Neural cell (in vitro differentiated cells): ENCODE data around the gene GTPBP10. TPM values are rescaled to one million over a fixed set of nuclear protein-coding genes. Genes with fewer than 3 reads are reported as not detected.
A peak's percentile ranks its signal among the peaks of the same experiment; 100 is the strongest.

ENCODE experiments used
- H2AFZ ChIP-seq: fragments of 200-600, 300-800 bp; sonication (generic), shearing (Covaris generic); 2 replicates; pipeline ENCODE4 v1.6.0; 2014; ENCODE audit warnings: low read depth, mild to moderate bottlenecking, antibody characterized with exemption, low read length, moderate library complexity
- H3F3A ChIP-seq: fragments of 200-600 bp; shearing (Covaris generic); 2 replicates; pipeline ENCODE4 v1.6.1; 2016; ENCODE audit warnings: mild to moderate bottlenecking, moderate library complexity, mixed read lengths, antibody characterized with exemption, low read length; ENCODE audit not compliant: insufficient read depth, poor library complexity, severe bottlenecking
- H3K27ac ChIP-seq: fragments of 200-600, 300-800 bp; sonication (generic), shearing (Covaris generic); 2 replicates; pipeline ENCODE4 v1.5.1; 2014; ENCODE audit warnings: mild to moderate bottlenecking, low read length, moderate library complexity
- H3K27me3 ChIP-seq: fragments of 300-800, 200-600 bp; sonication (generic), shearing (Covaris generic); 2 replicates; pipeline ENCODE4 v1.6.0; 2014; ENCODE audit warnings: mild to moderate bottlenecking, low read depth, low read length, moderate library complexity; ENCODE audit not compliant: insufficient read depth
- H3K36me3 ChIP-seq: fragments of 300-800, 200-600 bp; sonication (generic), shearing (Covaris generic); 2 replicates; pipeline ENCODE4 v1.5.1; 2014; ENCODE audit warnings: mild to moderate bottlenecking, antibody characterized with exemption, low read length, moderate library complexity; ENCODE audit not compliant: insufficient read depth
- H3K4me2 ChIP-seq: fragments of 300-800, 200-600 bp; sonication (generic), shearing (Covaris generic); 2 replicates; pipeline ENCODE4 v1.6.0; 2014; ENCODE audit warnings: mild to moderate bottlenecking, low read length
- H3K4me3 ChIP-seq: fragments of 300-800, 200-600 bp; sonication (generic), shearing (Covaris generic); 2 replicates; pipeline ENCODE4 v1.5.1; 2014; ENCODE audit warnings: mild to moderate bottlenecking, low read length, moderate library complexity
- H3K79me2 ChIP-seq: fragments of 200-600 bp; shearing (Covaris generic); replicated peaks from 2 replicates; pipeline ENCODE4 v1.6.0; 2014; ENCODE audit warnings: mild to moderate bottlenecking, low read length, moderate library complexity; ENCODE audit not compliant: insufficient read depth
- H3K9ac ChIP-seq: fragments of 300-800, 200-600 bp; sonication (generic), shearing (Covaris generic); 2 replicates; pipeline ENCODE4 v1.6.1; 2016; ENCODE audit warnings: mild to moderate bottlenecking, low read length, mixed read lengths
- H3K9me2 ChIP-seq: fragments of 200-600 bp; shearing (Covaris generic); 2 replicates; pipeline ENCODE4 v1.6.1; 2016; ENCODE audit warnings: mild to moderate bottlenecking, low read length, mixed read lengths; ENCODE audit not compliant: insufficient read depth
- H3K9me3 ChIP-seq: fragments of 200-600, 300-800 bp; sonication (generic), shearing (Covaris generic); 2 replicates; pipeline ENCODE4 v1.6.1; 2016; ENCODE audit warnings: mild to moderate bottlenecking, mixed run types, low read length, moderate library complexity, mixed read lengths
- H4K20me1 ChIP-seq: fragments of 200-600 bp; shearing (Covaris generic); 2 replicates; pipeline ENCODE4 v1.6.1; 2016; ENCODE audit warnings: mild to moderate bottlenecking, mixed run types; ENCODE audit not compliant: insufficient read depth
- EP300 ChIP-seq: fragments of 450-650 bp; conservative IDR thresholded peaks from 2 replicates; pipeline ENCODE4 v1.6.1; 2014; ENCODE audit warnings: antibody characterized with exemption, mild to moderate bottlenecking, moderate library complexity; ENCODE audit not compliant: poor library complexity, severe bottlenecking
- EZH2 ChIP-seq: fragments of 200-600, 300-800 bp; shearing (Covaris generic), sonication (generic); IDR thresholded peaks from 2 replicates; pipeline ENCODE4 v1.6.1; 2014; ENCODE audit warnings: antibody characterized with exemption, low read length, borderline replicate concordance, mild to moderate bottlenecking; ENCODE audit not compliant: insufficient read depth, poor library complexity, severe bottlenecking
- MXI1 ChIP-seq: fragments of 450-650 bp; conservative IDR thresholded peaks from 2 replicates; pipeline ENCODE4 v1.6.1; 2014; ENCODE audit warnings: antibody characterized with exemption, mild to moderate bottlenecking; ENCODE audit not compliant: poor library complexity, severe bottlenecking
- POLR2AphosphoS5 ChIP-seq: IDR thresholded peaks from 2 replicates; pipeline ENCODE4 v1.6.1; 2012
- RAD21 ChIP-seq: fragments of 450-650 bp; conservative IDR thresholded peaks from 2 replicates; pipeline ENCODE4 v1.6.1; 2014; ENCODE audit warnings: antibody characterized with exemption, mild to moderate bottlenecking, moderate library complexity
- SMC3 ChIP-seq: fragments of 450-650 bp; conservative IDR thresholded peaks from 2 replicates; pipeline ENCODE4 v1.6.1; 2014; ENCODE audit warnings: antibody characterized with exemption, mild to moderate bottlenecking, moderate library complexity; ENCODE audit not compliant: poor library complexity
- TAF1 ChIP-seq: IDR thresholded peaks from 2 replicates; pipeline ENCODE4 v1.6.1; 2012; ENCODE audit warnings: low read depth
- polyA plus RNA-seq: library from polyadenylated mRNA; depleted of rRNA; stranded (reverse); fragments of >200 nt; gene quantifications from 2 replicates; pipeline ENCODE4 v1.2.3, GENCODE V29; 2014
- TF ChIP-seq, protein P1 (sequence below): fragments of 450-650 bp; IDR thresholded peaks from 2 replicates; pipeline ENCODE4 v1.5.1; 2014; ENCODE audit warnings: antibody characterized with exemption, mild to moderate bottlenecking, moderate library complexity; ENCODE audit not compliant: poor library complexity, severe bottlenecking
- TF ChIP-seq, protein P2 (sequence below): IDR thresholded peaks from 2 replicates; pipeline ENCODE4 v1.6.1; 2012; ENCODE audit warnings: borderline replicate concordance

Gene GTPBP10
- polyA plus RNA-seq, 1 donor from 2014 or later = 22.8 TPM

DNA sequence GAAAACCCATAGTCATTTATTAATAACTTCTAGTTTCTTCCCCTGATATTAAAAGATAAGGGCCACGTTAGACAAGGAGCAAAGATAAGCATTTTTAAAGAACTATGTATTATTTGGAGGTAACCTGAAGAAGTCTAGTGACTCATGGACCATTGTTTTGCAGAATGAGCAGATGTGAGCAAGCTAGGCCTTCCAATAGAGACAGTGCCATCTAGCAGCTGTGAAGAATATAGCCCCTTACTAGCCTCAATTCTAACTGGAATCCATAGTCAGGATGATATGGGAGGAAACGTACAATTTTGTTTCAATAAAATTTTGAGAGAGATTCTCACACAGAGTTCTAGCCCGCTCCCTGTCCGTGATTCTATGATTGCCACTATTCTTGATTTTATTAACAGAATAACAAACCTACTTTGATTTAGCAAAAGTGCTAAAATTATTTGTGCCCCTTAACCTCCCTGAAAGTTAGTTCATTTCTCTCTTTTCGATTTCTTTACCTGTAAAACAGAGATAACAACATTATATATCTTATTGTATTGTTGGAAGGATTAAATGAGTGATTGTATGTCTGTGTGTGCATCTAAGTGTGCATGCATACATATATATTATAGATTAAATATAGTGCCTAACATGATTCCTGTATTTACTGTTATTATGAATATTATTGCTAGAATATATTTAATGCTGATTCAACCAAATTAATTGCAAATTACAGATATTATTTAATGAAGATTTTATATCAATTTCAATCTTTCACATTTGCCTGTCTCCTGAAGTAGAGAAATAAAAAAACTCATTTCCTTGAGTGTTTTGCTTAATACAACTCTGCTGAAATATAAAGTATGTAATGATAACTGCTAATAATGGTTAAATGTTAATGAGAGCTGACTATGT lies 48.1 kb upstream of the GTPBP10 start:
- Histone ChIP-seq H2AFZ (no peak overlapping the region), H3K9ac (no peak overlapping the region), H3K79me2 (no peaks in the 10 kb centered on the region), H4K20me1 (no peaks in the 10 kb centered on the region), H3F3A (no peaks in the 10 kb centered on the region), H3K4me3 (no peak overlapping the region), H3K4me2 (no peak overlapping the region), H3K27ac (no peak overlapping the region), H3K9me3 (no peaks in the 10 kb centered on the region), H3K27me3 (no peaks in the 10 kb centered on the region), H3K9me2 (no peaks in the 10 kb centered on the region), H3K36me3 (no peaks in the 10 kb centered on the region)
- TF ChIP-seq POLR2AphosphoS5 (no peak), RAD21 (peak; percentile 27)
- TF ChIP-seq, protein P1, sequence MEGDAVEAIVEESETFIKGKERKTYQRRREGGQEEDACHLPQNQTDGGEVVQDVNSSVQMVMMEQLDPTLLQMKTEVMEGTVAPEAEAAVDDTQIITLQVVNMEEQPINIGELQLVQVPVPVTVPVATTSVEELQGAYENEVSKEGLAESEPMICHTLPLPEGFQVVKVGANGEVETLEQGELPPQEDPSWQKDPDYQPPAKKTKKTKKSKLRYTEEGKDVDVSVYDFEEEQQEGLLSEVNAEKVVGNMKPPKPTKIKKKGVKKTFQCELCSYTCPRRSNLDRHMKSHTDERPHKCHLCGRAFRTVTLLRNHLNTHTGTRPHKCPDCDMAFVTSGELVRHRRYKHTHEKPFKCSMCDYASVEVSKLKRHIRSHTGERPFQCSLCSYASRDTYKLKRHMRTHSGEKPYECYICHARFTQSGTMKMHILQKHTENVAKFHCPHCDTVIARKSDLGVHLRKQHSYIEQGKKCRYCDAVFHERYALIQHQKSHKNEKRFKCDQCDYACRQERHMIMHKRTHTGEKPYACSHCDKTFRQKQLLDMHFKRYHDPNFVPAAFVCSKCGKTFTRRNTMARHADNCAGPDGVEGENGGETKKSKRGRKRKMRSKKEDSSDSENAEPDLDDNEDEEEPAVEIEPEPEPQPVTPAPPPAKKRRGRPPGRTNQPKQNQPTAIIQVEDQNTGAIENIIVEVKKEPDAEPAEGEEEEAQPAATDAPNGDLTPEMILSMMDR = peak; percentile 49

DNA sequence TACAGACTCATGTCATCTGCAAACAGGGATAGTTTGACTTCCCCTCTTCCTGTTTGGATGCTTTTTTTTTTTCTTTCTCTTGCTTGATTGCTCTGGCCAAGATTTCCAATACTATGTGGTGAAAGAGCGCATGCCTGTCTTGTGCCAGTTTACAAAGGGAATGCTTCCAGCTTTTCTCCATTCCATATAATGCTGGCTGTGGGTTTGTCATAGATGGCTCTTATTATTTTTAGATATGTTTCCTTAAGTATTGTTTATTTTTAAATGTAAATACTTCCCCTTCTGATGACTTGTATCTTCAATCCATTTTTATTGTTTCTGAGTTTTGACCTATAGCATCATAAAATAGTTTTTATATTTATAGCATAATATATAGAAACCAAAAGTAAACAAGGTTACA lies 43.3 kb upstream of the GTPBP10 start:
- no peaks in the 10 kb centered on the region for H3K27me3 ChIP-seq
- H3F3A ChIP-seq = no peaks in the 10 kb centered on the region
- no peak for TF ChIP-seq POLR2AphosphoS5
- TF ChIP-seq EP300 = no peak
- no peak for TF ChIP-seq MXI1
- TF ChIP-seq, protein P2, sequence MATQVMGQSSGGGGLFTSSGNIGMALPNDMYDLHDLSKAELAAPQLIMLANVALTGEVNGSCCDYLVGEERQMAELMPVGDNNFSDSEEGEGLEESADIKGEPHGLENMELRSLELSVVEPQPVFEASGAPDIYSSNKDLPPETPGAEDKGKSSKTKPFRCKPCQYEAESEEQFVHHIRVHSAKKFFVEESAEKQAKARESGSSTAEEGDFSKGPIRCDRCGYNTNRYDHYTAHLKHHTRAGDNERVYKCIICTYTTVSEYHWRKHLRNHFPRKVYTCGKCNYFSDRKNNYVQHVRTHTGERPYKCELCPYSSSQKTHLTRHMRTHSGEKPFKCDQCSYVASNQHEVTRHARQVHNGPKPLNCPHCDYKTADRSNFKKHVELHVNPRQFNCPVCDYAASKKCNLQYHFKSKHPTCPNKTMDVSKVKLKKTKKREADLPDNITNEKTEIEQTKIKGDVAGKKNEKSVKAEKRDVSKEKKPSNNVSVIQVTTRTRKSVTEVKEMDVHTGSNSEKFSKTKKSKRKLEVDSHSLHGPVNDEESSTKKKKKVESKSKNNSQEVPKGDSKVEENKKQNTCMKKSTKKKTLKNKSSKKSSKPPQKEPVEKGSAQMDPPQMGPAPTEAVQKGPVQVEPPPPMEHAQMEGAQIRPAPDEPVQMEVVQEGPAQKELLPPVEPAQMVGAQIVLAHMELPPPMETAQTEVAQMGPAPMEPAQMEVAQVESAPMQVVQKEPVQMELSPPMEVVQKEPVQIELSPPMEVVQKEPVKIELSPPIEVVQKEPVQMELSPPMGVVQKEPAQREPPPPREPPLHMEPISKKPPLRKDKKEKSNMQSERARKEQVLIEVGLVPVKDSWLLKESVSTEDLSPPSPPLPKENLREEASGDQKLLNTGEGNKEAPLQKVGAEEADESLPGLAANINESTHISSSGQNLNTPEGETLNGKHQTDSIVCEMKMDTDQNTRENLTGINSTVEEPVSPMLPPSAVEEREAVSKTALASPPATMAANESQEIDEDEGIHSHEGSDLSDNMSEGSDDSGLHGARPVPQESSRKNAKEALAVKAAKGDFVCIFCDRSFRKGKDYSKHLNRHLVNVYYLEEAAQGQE = no peak
- no peak for TF ChIP-seq SMC3
- TF ChIP-seq RAD21 = no peak
- no peak for TF ChIP-seq TAF1
- TF ChIP-seq, protein P1 = no peak
- no peak for TF ChIP-seq EZH2
- H3K4me2 ChIP-seq = no peak overlapping the region
- no peaks in the 10 kb centered on the region for H3K79me2 ChIP-seq
- H3K9me2 ChIP-seq = no peaks in the 10 kb centered on the region
- no peak overlapping the region for H3K27ac ChIP-seq
- no peak overlapping the region for H3K9ac ChIP-seq
- H3K36me3 ChIP-seq = no peaks in the 10 kb centered on the region
- H4K20me1 ChIP-seq = no peaks in the 10 kb centered on the region
- no peak overlapping the region for H3K4me3 ChIP-seq
- H3K9me3 ChIP-seq = no peaks in the 10 kb centered on the region
- no peak overlapping the region for H2AFZ ChIP-seq
